ENCODE results near the gene TANGO6. TPM values are rescaled to one million over a fixed set of nuclear protein-coding genes. Genes with fewer than 3 reads are reported as not detected.

The TANGO6 gene
- total RNA-seq, 6 donors from 2014 or later = 11.7 to 30.4 (median 15.5) TPM

DNA sequence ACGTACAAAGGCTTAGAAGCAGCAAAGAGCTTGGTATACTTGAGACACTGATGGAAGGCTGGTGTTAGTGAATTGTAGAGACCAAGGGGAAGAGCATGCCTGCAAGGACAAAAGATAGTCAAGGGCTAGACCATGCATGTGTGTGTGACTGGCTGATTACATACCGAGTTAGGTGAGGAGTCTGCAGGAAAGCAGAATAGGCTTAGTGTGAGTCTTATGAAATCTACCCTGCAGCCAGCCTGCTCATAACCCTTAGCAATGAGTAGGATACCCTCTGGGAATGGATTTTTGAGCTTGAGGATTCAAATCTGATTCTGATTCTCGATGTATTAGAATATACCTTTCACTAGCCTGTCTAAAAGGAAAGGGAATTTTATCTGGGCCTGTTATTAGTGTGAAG lies 77.0 kb downstream of the TANGO6 start:
- H3K9me3 ChIP-seq = no peaks in the 10 kb centered on the region
- DNase-seq = no peak

DNA sequence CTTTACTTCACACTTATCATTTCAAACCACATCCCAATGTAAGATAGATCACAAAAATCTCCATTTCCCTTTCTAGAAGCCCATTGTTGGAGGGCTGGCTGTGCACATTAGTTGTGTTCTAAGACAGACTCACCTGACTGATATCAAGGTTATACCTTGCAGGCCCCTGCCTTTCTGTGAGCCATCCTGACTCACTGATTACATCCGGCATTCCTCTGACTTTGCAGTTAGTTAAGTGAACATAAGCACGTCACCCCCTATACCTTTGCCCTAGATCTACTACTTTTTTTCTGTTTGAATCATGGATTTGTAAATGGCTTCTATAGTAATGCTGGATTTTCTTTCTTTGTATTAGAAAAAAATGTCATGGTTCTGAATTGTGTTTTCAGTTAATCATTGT lies 78.3 kb downstream of the TANGO6 start:
- ATAC-seq (ENCODE audit: low FRiP score in 2 of 2) (no peak), DNase-seq (no peak)
- Histone ChIP-seq H3K27ac (no peak overlapping the region), H3K4me1 (no peaks in the 10 kb centered on the region), H3K36me3 (peaks cover 4 to 26% (median 15%) of the 10 kb centered on the region in 4 donors), H3K9me3 (no peaks in the 10 kb centered on the region), H3K4me3 (no peak overlapping the region), H3K27me3 (no peaks in the 10 kb centered on the region)
- WGBS, 2 donors = 96% methylated on average over 2 of the region's 2 CpGs
- TF ChIP-seq POLR2A (IDR thresholded peaks at IDR 0.05) (no peak), EP300 (IDR thresholded peaks at IDR 0.05) (no peak), POLR2AphosphoS5 (IDR thresholded peaks at IDR 0.05) (no peak)
- TF ChIP-seq, protein P1, sequence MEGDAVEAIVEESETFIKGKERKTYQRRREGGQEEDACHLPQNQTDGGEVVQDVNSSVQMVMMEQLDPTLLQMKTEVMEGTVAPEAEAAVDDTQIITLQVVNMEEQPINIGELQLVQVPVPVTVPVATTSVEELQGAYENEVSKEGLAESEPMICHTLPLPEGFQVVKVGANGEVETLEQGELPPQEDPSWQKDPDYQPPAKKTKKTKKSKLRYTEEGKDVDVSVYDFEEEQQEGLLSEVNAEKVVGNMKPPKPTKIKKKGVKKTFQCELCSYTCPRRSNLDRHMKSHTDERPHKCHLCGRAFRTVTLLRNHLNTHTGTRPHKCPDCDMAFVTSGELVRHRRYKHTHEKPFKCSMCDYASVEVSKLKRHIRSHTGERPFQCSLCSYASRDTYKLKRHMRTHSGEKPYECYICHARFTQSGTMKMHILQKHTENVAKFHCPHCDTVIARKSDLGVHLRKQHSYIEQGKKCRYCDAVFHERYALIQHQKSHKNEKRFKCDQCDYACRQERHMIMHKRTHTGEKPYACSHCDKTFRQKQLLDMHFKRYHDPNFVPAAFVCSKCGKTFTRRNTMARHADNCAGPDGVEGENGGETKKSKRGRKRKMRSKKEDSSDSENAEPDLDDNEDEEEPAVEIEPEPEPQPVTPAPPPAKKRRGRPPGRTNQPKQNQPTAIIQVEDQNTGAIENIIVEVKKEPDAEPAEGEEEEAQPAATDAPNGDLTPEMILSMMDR (IDR thresholded peaks at IDR 0.05) = no peak

More for the DNA sequence above, 77.0 kb downstream of the TANGO6 start:
- H3K4me3 ChIP-seq = no peak overlapping the region
- no peaks in the 10 kb centered on the region for H3K4me1 ChIP-seq
- no peak for TF ChIP-seq POLR2A (IDR thresholded peaks at IDR 0.05)
- TF ChIP-seq, protein P1 (IDR thresholded peaks at IDR 0.05) = no peak
- TF ChIP-seq POLR2AphosphoS5 (IDR thresholded peaks at IDR 0.05) = no peak
- no peak overlapping the region for H3K27ac ChIP-seq
- H3K36me3 ChIP-seq = peaks cover 4 to 30% (median 15%) of the 10 kb centered on the region in 4 donors
- H3K27me3 ChIP-seq = no peaks in the 10 kb centered on the region
- ATAC-seq (ENCODE audit: low FRiP score in 2 of 2) = no peak
- 98 to 99% methylated on average over 3 of the region's 3 CpGs for WGBS, 2 donors

DNA sequence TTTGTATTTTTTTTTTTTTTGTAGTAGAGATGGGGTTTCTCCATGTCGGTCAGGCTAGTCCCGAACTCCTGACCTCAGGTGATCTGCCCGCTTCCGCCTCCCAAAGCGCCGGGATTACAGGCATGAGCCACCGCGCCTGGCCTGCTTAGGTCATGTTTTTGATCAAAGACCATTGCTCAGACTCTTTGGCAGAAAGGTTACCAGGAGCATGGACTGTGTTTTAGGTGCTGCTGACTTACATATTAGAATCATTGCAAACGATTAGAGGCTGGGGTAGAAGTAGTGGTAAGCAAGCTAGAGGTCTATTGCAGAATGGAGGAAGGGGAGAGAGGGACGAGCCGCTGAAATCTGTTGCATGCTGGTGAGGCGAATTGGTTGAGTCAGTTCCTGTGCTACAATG lies 79.8 kb downstream of the TANGO6 start:
- no peaks in the 10 kb centered on the region for H3K4me1 ChIP-seq
- H3K9me3 ChIP-seq = no peaks in the 10 kb centered on the region
- H3K27me3 ChIP-seq = no peaks in the 10 kb centered on the region
- no peak overlapping the region for H3K4me3 ChIP-seq
- WGBS, 2 donors = 97 to 98% methylated on average over 12 of the region's 12 CpGs
- DNase-seq (no peak), ATAC-seq (ENCODE audit: low FRiP score in 2 of 2) (no peak)
- H3K27ac ChIP-seq = no peak overlapping the region
- peaks cover 6 to 34% (median 21%) of the 10 kb centered on the region in 4 donors for H3K36me3 ChIP-seq
- TF ChIP-seq POLR2AphosphoS5 (IDR thresholded peaks at IDR 0.05) (no peak), EP300 (IDR thresholded peaks at IDR 0.05) (no peak), POLR2A (IDR thresholded peaks at IDR 0.05) (no peak)
- TF ChIP-seq, protein P1 (IDR thresholded peaks at IDR 0.05) = no peak

DNA sequence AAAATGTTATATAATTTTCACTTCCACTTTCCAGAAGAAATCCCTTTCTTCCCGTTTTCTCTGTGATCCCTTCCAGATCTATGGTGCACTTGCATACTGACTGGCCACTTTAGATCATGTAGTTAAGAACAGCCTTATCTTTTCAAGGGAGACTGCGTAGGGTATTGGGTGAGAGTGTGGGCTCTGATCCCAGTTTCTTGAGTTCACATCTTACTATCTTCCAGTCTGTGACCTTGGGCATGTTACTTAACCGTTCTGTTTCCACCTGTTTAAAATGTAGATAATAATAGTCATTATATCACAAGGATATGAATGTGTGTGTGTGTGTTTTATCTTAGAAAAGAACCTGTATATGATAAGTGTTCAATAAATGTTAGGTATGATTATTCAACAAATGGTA lies 83.7 kb downstream of the TANGO6 start:
- Histone ChIP-seq H3K36me3 (peaks cover 0 to 24% (median 21%) of the 10 kb centered on the region in 4 donors), H3K9me3 (no peaks in the 10 kb centered on the region), H3K4me1 (no peaks in the 10 kb centered on the region), H3K27ac (no peak overlapping the region), H3K27me3 (no peaks in the 10 kb centered on the region), H3K4me3 (no peak overlapping the region)
- TF ChIP-seq POLR2AphosphoS5 (IDR thresholded peaks at IDR 0.05) (no peak), POLR2A (IDR thresholded peaks at IDR 0.05) (no peak), EP300 (IDR thresholded peaks at IDR 0.05) (no peak)
- TF ChIP-seq, protein P1 (IDR thresholded peaks at IDR 0.05) = no peak
- 82 to 96% methylated on average over 3 of the region's 3 CpGs for WGBS, 2 donors
- ATAC-seq (ENCODE audit: low FRiP score in 2 of 2) (no peak), DNase-seq (no peak)

DNA sequence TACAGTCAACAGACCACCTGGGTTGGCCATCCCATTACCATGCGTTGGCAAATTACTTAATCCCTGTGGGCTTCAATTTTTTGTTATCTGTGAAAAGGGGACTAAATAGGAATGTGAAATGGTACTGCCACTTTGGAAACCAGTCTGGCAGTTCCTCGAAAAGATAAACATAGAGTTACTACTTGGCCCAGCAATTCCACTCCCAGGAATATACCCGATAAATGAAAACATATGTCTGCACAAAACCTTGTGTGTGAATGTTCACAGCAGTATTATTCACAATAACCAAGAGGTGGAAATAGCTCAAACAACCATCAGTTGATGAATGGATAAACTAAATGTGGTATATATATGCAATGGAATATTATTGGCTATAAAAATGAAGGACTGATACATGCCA lies 87.9 kb downstream of the TANGO6 start:
- Histone ChIP-seq H3K4me1 (no peaks in the 10 kb centered on the region), H3K27me3 (no peaks in the 10 kb centered on the region), H3K4me3 (no peak overlapping the region), H3K27ac (no peak overlapping the region), H3K9me3 (no peaks in the 10 kb centered on the region), H3K36me3 (peaks cover 0 to 41% (median 21%) of the 10 kb centered on the region in 4 donors)
- TF ChIP-seq POLR2A (IDR thresholded peaks at IDR 0.05) (no peak), POLR2AphosphoS5 (IDR thresholded peaks at IDR 0.05) (no peak), EP300 (IDR thresholded peaks at IDR 0.05) (no peak)
- TF ChIP-seq, protein P1 (IDR thresholded peaks at IDR 0.05) = no peak
- DNase-seq (no peak), ATAC-seq (ENCODE audit: low FRiP score in 2 of 2) (no peak)
- whole genome bisulfite sequencing, 2 donors = 96 to 98% methylated on average over 3 of the region's 3 CpGs

Measured in upper lobe of left lung (tissue), 6 donors.